GM18873 (cell line): ENCODE results near the gene ABTB1.
"Not testable (repeated sequence)": the region's sequence is repeated elsewhere in the genome, so short reads cannot be mapped to it uniquely, and the experiment has no call there.

Source experiments
- ATAC-seq: cut with Tn5 transposase; IDR thresholded peaks from one replicate; pipeline ENCODE4 v1.9.1; 2021; ENCODE audit warnings: mild to moderate bottlenecking, moderate library complexity, moderate number of reproducible peaks; ENCODE audit not compliant: unreplicated experiment, low FRiP score

ABTB1 gene

DNA sequence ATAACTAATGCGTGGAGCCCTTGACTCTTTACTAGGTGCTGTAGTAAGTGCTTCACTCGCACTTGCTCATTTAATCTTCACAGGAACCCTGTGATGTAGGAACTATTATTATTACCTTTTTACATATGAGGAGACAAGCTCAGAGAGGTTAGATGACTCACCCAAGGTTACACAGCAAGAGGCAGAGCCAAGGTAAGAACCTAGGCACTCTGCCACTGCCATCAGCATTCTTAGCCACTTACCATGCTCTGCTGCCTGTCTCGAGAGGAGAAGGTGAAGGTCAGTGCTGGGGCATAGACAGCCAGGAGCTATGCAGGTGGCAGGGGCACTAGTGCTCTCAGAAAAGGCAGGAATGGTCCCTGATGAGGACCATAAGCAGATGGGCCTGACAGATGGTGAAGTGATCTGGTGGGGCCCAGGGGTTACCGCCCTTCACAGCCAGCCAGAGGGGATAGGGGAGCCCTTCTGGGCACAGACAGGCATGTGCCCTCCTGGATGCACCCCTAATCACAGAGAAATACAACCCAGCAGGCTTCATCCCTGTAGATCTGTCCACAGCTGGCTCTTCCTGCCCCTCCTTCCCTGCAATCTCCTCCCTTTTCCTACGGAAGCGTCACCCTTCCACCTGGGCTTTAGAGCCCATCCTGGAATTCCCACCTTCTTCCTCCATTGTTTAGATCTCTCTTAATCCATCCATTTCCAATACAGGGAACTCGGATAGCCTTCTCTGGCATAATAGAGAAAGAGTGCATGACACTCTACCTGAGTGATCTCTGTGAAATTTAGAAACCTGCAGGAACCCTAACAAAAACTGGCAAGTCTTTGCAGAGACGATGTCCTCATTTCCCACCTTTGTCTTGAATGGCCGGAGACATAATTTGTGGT is 26.9 kb downstream of the ABTB1 start:
- ATAC-seq = no peak

GRCh38 chr3:127700406-127700805 is 27.7 kb downstream of the ABTB1 start:
- no peak for ATAC-seq

- ATAC-seq = no peak
Measured at GRCh38 chr3:127701280-127701911, 28.6 kb downstream of the ABTB1 start.

GRCh38 chr3:127702151-127702578 is 29.4 kb downstream of the ABTB1 start:
- ATAC-seq = no peak

DNA sequence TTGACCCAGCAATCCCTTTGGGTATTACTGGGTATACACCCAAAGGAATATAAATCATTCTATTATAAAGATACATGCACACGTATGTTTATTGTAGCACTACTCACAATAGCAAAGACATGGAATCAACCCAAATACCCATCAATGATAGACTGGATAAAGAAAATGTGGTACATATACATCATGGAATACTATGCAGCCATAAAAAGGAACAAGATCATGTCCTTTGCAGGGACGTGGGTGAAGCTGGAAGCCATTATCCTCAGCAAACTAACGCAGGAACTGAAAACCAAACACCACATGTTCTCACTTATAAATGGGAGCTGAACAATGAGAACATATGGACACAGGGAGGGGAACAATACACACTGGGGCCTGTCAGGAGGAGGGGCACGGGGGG is 32.1 kb downstream of the ABTB1 start:
- not testable (repeated sequence) for ATAC-seq

GRCh38 chr3:127706312-127706711 is 33.6 kb downstream of the ABTB1 start:
- no peak for ATAC-seq

DNA sequence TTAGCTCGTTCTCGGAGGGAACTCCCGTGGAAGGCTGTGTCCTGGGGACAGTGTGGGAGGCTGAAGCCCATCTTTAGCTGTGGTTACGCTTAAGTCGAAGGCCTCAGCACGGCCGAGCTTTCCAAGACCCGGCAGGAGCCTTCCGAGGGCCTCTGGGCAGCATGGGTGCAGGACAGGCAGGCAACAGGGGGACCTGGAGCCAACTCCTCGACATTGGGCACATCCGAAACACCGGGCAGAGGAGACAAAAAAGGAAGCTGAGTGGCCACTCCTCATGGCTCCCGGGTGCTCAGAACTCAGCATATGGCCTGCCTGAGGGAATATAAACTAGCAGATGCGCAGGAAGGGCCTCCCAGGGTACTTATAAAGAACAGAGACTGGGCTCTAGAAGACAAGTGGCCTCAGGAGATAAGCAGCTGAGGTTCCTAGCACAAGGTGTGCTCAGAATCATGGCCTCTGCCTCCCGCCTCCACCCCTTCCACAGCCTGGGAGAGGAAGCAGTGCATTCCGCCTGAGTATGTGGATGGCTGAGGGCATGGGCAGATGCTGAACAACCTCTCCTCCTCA is 34.1 kb downstream of the ABTB1 start:
- no peak for ATAC-seq

DNA sequence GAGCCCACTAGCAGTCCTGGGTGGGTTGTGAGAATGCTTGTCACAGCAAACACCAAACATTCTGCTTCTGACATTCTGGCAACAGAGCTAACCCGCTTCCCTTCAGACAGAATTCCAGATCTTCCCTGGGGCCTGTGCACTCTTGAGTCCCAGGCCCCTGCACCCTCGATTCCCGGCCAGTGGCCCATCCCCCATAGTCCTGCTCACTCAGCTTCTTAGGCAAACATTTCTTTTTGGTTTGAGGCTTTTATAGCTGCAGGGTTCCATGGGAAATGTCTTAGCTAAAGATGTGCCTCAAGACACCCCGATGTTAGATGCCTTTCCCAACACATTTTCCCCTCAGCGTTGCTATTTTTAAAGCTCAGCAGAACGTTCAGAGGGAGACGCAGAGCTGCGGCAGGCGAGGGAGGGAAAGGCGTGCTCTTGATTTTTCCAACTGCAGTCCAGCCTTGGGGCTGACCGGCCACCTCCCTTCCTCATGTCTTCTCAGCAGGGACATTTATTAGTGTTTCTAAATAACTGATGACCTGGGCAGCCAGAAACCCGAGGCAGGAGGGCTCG is 35.2 kb downstream of the ABTB1 start:
- no peak for ATAC-seq

GRCh38 chr3:127708837-127709236 is 36.1 kb downstream of the ABTB1 start:
- ATAC-seq = no peak

- no peak for ATAC-seq
Measured at GRCh38 chr3:127709320-127710060, 36.7 kb downstream of the ABTB1 start.

DNA sequence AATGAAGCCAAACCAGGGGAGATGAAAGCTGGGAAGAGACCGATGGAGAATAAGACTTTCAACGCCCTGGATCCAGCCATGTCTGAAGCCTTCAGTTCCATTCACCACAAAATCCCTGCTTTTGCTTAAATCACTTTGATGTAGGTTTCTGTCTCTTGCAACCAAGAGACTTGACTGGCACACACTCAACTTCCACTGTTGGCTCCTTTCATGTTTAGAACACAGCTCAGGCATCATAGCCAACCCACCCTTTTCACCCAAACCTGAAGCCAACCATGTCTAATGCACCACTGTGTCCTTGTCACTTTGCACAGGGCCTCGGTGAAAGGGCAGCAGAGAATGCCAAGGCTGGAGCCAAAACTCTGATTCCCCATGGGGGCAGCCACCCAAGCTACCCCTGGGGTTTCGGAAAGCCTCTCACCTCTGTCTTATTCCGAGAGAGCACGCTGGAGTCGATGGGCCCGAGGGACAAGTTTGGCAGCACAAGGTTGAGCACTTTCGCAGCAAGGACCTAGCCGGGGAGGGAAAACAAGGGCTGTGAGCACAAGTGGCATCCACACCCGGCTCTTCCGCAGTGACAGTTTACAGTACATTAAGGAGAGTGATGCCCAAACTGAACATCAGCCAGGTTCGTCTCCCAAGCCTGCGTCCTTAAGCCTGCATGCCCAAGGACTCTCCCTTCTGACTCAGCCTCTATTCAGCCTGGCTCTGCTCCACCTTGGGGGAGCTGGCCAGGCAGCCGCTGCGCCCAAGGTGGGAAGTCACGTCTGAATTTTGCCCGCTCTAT is 37.6 kb downstream of the ABTB1 start:
- no peak for ATAC-seq

GRCh38 chr3:127711021-127711695 is 38.4 kb downstream of the ABTB1 start:
- no peak for ATAC-seq

- ATAC-seq = no peak
Measured at GRCh38 chr3:127711896-127712295, 39.1 kb downstream of the ABTB1 start.

- ATAC-seq = no peak
Measured at GRCh38 chr3:127712461-127712860, 39.7 kb downstream of the ABTB1 start.

GRCh38 chr3:127712881-127713771 is 40.4 kb downstream of the ABTB1 start:
- ATAC-seq = no peak

- no peak for ATAC-seq
Measured at GRCh38 chr3:127714125-127714571, 41.4 kb downstream of the ABTB1 start.

DNA sequence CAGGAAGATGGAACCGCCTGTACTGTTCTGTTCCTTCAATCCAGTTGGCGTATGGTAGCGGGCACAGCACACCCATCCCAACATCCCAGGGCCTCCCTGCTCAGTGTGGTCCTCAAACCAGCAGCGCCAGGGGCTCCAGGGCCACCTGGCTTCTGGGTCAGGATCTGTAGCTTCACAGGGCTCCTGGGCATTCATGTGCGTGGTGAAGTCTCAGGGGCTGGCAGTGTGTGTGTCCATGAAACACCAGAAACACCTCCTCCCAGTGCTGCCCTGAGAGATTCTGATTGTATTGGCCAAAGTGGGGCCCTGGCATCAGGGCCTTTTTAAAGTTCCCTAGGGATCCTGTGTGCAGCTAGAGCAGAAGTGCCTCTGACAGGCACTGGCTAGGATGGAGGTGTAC is 42.1 kb downstream of the ABTB1 start:
- no peak for ATAC-seq

- ATAC-seq = no peak
Measured at GRCh38 chr3:127715532-127715931, 42.8 kb downstream of the ABTB1 start.
